Activated CD8-positive, alpha-beta T cell treated with anti-CD3 and anti-CD28 coated beads for 36 hours (primary cell): ENCODE results near the gene IL22RA1. TPM values are rescaled to one million over a fixed set of nuclear protein-coding genes. Genes with fewer than 3 reads are reported as not detected.

Experiments used
- ATAC-seq: fragments of 200-7000 bp; cut with Tn5 transposase; one replicate; pipeline ENCODE4 v1.10.0; 2021; ENCODE audit warnings: mild to moderate bottlenecking, moderate library complexity
- CTCF ChIA-PET: fragments of 350-600 bp; sonication (Branson Sonifier 250); formaldehyde crosslinking; loops from one replicate; lab custom pipeline; 2021; ENCODE audit warnings: antibody characterized with exemption; lab: Charles Lee
- POLR2A ChIA-PET: fragments of 350-600 bp; sonication (Branson Sonifier 250); formaldehyde crosslinking; loops from one replicate; lab custom pipeline; 2021; ENCODE audit warnings: antibody characterized with exemption; lab: Charles Lee
- DNase-seq: peaks from one replicate; pipeline ENCODE4 v3.0.0-alpha.2; 2020
- H3K27ac Mint-ChIP-seq: one replicate; pipeline ENCODE4 v1.8.0; 2021; ENCODE audit warnings: mild to moderate bottlenecking, mixed read lengths
- H3K27me3 Mint-ChIP-seq: one replicate; pipeline ENCODE4 v1.8.0; 2021; ENCODE audit warnings: mixed read lengths
- H3K36me3 Mint-ChIP-seq: one replicate; pipeline ENCODE4 v1.8.0; 2021; ENCODE audit warnings: low read depth, mixed read lengths
- H3K4me1 Mint-ChIP-seq: one replicate; pipeline ENCODE4 v1.8.0; 2021; ENCODE audit warnings: low read depth, mixed read lengths
- H3K4me3 Mint-ChIP-seq: one replicate; pipeline ENCODE4 v1.8.0; 2021; ENCODE audit warnings: mild to moderate bottlenecking, moderate library complexity, mixed read lengths
- H3K9me3 Mint-ChIP-seq: one replicate; pipeline ENCODE4 v1.8.0; 2021; ENCODE audit warnings: mixed read lengths
- intact Hi-C: fragments of 100-400 bp; cut with micrococcal nuclease; formaldehyde crosslinking; loops from one replicate; pipeline ENCODE4 v1.10.0; 2022
- total RNA-seq, 2 experiments: library from RNA; stranded (reverse); gene quantifications; one replicate each; pipeline ENCODE4 v1.2.3, GENCODE V29; 2021
- TF ChIP-seq, protein P1 (sequence below): fragments of 200-600 bp; IDR thresholded peaks from one replicate; pipeline ENCODE4 v1.8.0; 2022; ENCODE audit warnings: antibody characterized with exemption, mild to moderate bottlenecking

The IL22RA1 gene
- total RNA-seq, 2 experiments from 2014 or later = not detected

DNA sequence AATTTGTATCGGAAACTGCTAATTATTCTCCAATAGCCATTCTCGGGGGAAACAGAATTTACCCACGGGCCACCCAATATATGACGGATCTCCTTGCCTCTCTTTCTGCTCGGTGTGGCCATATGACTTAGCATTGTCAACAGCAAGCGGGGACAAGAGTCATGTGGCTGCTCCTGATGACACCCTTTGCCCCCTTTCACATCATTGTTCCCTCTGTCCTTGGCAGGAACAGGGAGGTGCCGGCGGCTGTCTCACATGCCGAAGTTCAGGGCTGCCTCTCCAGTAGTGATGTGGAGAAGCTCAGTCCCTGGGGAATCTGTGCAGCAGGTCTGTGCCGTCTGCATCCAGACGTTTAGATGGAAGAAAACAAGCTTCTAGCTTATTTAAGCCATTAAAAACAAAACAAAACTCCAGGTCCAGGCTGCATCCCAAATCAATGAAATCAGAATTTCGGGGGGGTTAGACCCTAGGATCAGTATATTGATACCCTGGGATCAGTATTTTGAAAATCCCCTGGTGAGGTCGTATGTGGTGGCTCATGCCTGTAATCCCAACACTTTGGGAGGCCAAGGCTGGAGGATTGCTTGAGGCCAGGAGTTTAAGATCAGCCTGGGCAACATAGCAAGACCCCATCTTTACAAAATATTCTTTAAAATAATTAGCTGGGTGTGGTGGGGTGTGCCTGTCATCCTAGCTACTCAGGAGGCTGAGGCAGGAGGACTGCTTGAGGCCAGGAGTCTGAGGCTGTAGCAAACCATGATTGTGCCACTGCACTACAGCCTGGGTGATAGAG is 41.8 kb downstream of the IL22RA1 start:
- ATAC-seq (no peak), DNase-seq (no peak)
- POLR2A ChIA-PET = interaction anchor here (1.0 kb wide), 1 partner anchor 122 kb away, joined by 3 read pairs; no protein-coding TSS in a partner anchor
- no peak overlapping the region for H3K27ac Mint-ChIP-seq
- H3K9me3 Mint-ChIP-seq = no peaks in the 10 kb centered on the region
- TF ChIP-seq, protein P1, sequence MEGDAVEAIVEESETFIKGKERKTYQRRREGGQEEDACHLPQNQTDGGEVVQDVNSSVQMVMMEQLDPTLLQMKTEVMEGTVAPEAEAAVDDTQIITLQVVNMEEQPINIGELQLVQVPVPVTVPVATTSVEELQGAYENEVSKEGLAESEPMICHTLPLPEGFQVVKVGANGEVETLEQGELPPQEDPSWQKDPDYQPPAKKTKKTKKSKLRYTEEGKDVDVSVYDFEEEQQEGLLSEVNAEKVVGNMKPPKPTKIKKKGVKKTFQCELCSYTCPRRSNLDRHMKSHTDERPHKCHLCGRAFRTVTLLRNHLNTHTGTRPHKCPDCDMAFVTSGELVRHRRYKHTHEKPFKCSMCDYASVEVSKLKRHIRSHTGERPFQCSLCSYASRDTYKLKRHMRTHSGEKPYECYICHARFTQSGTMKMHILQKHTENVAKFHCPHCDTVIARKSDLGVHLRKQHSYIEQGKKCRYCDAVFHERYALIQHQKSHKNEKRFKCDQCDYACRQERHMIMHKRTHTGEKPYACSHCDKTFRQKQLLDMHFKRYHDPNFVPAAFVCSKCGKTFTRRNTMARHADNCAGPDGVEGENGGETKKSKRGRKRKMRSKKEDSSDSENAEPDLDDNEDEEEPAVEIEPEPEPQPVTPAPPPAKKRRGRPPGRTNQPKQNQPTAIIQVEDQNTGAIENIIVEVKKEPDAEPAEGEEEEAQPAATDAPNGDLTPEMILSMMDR = no peak
- intact Hi-C loops = no loop called here
- H3K27me3 Mint-ChIP-seq = no peaks in the 10 kb centered on the region
- H3K36me3 Mint-ChIP-seq = no peaks in the 10 kb centered on the region
- H3K4me1 Mint-ChIP-seq = no peaks in the 10 kb centered on the region
- CTCF ChIA-PET = no interaction called here
- no peak overlapping the region for H3K4me3 Mint-ChIP-seq

DNA sequence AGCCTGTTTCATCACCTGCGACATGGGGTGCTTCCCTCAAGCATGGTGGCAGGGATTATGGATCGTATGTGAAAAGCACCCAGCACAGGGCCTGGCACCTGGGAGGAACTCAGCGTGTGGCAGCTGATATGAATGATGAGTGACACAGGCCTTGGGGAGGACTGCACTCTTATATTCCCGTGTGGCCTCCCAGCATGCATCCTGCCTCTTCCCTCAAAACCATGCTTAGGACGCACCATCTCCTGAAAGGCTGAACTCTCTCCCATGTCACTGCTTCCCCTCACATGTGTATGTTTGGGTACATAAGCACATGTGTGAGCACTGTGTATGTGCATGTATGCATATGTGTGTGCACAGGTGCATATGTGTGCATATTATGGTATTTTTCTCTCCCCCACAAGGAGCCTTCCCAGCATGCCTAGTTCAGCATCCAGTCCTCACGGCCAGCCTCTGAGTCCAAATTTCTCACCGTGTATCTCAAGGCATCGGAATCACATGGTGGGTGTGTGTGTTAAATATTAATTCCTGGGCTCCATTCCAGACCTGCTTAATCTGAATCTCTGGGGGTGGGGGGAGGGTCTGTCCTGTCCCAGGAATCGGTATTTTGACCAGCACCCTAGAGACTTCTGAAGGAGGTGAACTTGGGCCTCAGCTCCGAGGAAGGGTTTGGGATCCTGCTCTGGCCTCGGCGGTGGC is 43.8 kb downstream of the IL22RA1 start:
- ChIA-PET CTCF (no interaction called here), POLR2A (no interaction called here)
- no peaks in the 10 kb centered on the region for H3K4me1 Mint-ChIP-seq
- intact Hi-C loops = no loop called here
- ATAC-seq (no peak), DNase-seq (no peak)
- TF ChIP-seq, protein P1 = no peak
- no peaks in the 10 kb centered on the region for H3K27me3 Mint-ChIP-seq
- H3K36me3 Mint-ChIP-seq = no peaks in the 10 kb centered on the region
- H3K27ac Mint-ChIP-seq = no peak overlapping the region
- H3K4me3 Mint-ChIP-seq = no peak overlapping the region
- H3K9me3 Mint-ChIP-seq = no peaks in the 10 kb centered on the region

DNA sequence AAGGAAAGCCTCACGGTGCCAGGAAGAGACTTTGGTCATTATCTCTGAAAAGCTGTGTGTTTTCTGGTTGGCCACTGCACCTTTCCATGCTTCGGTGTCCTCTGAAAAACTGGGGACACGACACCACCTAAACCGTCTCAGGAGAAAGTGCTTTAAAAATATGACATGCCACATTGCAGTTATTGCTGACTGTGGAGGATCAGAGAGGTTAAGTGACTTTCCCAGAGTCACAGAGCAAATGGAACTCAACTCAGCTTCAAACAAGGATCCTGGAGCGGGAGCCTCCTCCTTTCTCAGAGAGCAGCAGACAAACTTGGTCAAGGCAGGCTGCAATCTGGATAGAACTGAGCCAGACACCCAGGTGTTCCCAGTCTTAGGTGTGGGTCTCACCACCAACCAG is 44.8 kb downstream of the IL22RA1 start:
- no peaks in the 10 kb centered on the region for H3K9me3 Mint-ChIP-seq
- no peak for DNase-seq
- ChIA-PET CTCF (no interaction called here), POLR2A (interaction anchor here (1.3 kb wide), 1 partner anchor 11 kb away, joined by 4 read pairs; no protein-coding TSS in a partner anchor)
- no peak overlapping the region for H3K27ac Mint-ChIP-seq
- H3K4me3 Mint-ChIP-seq = no peak overlapping the region
- ATAC-seq = no peak
- H3K4me1 Mint-ChIP-seq = no peaks in the 10 kb centered on the region
- no peaks in the 10 kb centered on the region for H3K27me3 Mint-ChIP-seq
- TF ChIP-seq, protein P1 = no peak
- H3K36me3 Mint-ChIP-seq = no peaks in the 10 kb centered on the region
- intact Hi-C loops = no loop called here

DNA sequence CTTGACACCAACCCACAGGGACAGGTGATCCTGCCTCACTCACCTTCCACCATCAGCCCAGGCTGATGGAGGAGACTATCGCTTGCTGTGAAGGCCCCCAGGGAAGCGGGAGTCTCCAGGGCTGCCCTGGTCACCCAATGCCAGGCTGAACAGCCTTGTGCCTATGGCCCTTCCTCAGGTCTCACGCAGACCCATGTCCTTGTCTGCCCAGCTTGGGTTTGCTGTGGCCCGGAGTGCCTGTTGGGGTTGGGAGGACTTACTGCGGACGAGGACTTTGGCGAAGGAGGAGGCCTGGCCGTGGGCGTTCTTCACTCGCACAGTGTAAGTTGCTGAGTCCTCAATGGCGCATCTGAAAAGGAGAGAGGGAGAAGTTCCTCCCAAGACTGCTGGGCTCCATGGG is 45.3 kb downstream of the IL22RA1 start:
- Mint-ChIP-seq H3K4me3 (no peak overlapping the region), H3K27ac (no peak overlapping the region), H3K36me3 (no peaks in the 10 kb centered on the region), H3K9me3 (no peaks in the 10 kb centered on the region), H3K4me1 (no peaks in the 10 kb centered on the region), H3K27me3 (no peaks in the 10 kb centered on the region)
- no peak for ATAC-seq
- ChIA-PET POLR2A (interaction anchor here (1.3 kb wide), 1 partner anchor 11 kb away, joined by 4 read pairs; no protein-coding TSS in a partner anchor), CTCF (no interaction called here)
- TF ChIP-seq, protein P1 = no peak
- DNase-seq = no peak
- intact Hi-C loops = no loop called here

DNA sequence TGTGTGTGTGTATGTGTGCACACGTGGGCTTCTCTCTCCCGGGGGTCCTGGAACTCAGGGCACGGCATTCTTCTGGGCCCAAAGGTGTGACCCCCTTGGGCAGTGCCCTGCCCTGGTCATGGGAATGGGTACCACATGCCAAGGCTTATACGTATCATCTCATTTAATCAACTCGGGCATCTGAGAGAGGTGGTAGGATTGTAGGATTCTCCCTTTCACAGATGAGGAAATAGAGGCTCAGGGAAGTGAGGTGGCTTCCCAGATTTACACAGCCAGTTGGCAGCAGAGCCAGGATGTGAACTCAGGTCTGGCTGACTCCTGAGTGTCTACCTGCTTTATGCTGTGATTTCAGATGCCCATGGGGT is 46.2 kb downstream of the IL22RA1 start:
- Mint-ChIP-seq H3K27me3 (no peaks in the 10 kb centered on the region), H3K9me3 (no peaks in the 10 kb centered on the region), H3K27ac (no peak overlapping the region), H3K4me1 (peaks cover 2% of the 10 kb centered on the region), H3K4me3 (no peak overlapping the region), H3K36me3 (no peaks in the 10 kb centered on the region)
- intact Hi-C loops = no loop called here
- ATAC-seq = no peak
- TF ChIP-seq, protein P1 = no peak
- DNase-seq = no peak
- CTCF ChIA-PET = no interaction called here
- POLR2A ChIA-PET = no interaction called here
